Keratinocyte (primary cell): Measurements from ENCODE around the gene CLPSL2. TPM values are rescaled to one million over a fixed set of nuclear protein-coding genes. Genes with fewer than 3 reads are reported as not detected.

ENCODE experiments used
- DNase-seq: peaks from one replicate; pipeline ENCODE4 v3.0.0-alpha.2; 2011; ENCODE audit warnings: low read depth, missing footprints, low spot score
- FAIRE-seq: peaks from 2 replicates; lab custom pipeline; 2011; peaks lifted over from hg19 to GRCh38; lab: Jason Lieb, UNC
- H2AFZ ChIP-seq: 2 replicates; pipeline ENCODE4 v1.6.0; 2012; ENCODE audit warnings: low read length, control low read depth, inconsistent platforms; ENCODE audit not compliant: control insufficient read depth
- H3K27ac ChIP-seq: 2 replicates; pipeline ENCODE4 v1.5.1; 2011; ENCODE audit warnings: low read length; ENCODE audit not compliant: control insufficient read depth, insufficient read depth
- H3K27me3 ChIP-seq: 3 replicates; pipeline ENCODE4 v1.6.0; 2011; ENCODE audit warnings: low read length; ENCODE audit not compliant: control insufficient read depth, insufficient read depth; ENCODE audit errors: extremely low read depth
- H3K36me3 ChIP-seq, 2 experiments: 2 replicates in 1 of 2; 3 replicates in 1 of 2; pipeline ENCODE4 v1.5.1; 2011; ENCODE audit warnings: low read length in 2 of 2, mild to moderate bottlenecking in 1 of 2; ENCODE audit not compliant: control insufficient read depth in 2 of 2, insufficient read depth in 2 of 2; ENCODE audit errors: extremely low read depth in 1 of 2
- H3K4me1 ChIP-seq: 3 replicates; pipeline ENCODE4 v1.5.1; 2011; ENCODE audit warnings: low read length; ENCODE audit not compliant: control insufficient read depth, insufficient read depth; ENCODE audit errors: extremely low read depth
- H3K4me2 ChIP-seq: 3 replicates; pipeline ENCODE4 v1.6.0; 2011; ENCODE audit warnings: low read depth, low read length; ENCODE audit not compliant: control insufficient read depth, insufficient read depth; ENCODE audit errors: extremely low read depth
- H3K4me3 ChIP-seq, 3 experiments: fragments of 200-600 bp in 1 of 3; sonication (generic) in 1 of 3; 2 replicates in 2 of 3; 3 replicates in 1 of 3; pipeline ENCODE4 v1.5.1; 2011 to 2016; ENCODE audit warnings: low read length in 3 of 3, mild to moderate bottlenecking in 3 of 3, control low read depth in 2 of 3, inconsistent platforms in 1 of 3, low read depth in 1 of 3, mixed read lengths in 1 of 3, mixed run types in 1 of 3, moderate library complexity in 1 of 3; ENCODE audit not compliant: control insufficient read depth in 2 of 3, insufficient read depth in 2 of 3; ENCODE audit errors: extremely low read depth in 1 of 3
- H3K79me2 ChIP-seq: 2 replicates; pipeline ENCODE4 v1.6.0; 2012; ENCODE audit warnings: low read length; ENCODE audit not compliant: control insufficient read depth, insufficient read depth
- H3K9ac ChIP-seq: 3 replicates; pipeline ENCODE4 v1.6.0; 2011; ENCODE audit warnings: low read length; ENCODE audit not compliant: control insufficient read depth, insufficient read depth; ENCODE audit errors: extremely low read depth
- H3K9me1 ChIP-seq: 3 replicates; pipeline ENCODE4 v1.6.0; 2011; ENCODE audit warnings: low read length; ENCODE audit not compliant: control insufficient read depth, insufficient read depth; ENCODE audit errors: extremely low read depth
- H3K9me3 ChIP-seq: 2 replicates; pipeline ENCODE4 v1.5.1; 2012; ENCODE audit warnings: low read depth, low read length; ENCODE audit not compliant: control insufficient read depth
- H4K20me1 ChIP-seq: 3 replicates; pipeline ENCODE4 v1.6.0; 2011; ENCODE audit warnings: low read length; ENCODE audit not compliant: control insufficient read depth, insufficient read depth; ENCODE audit errors: extremely low read depth
- EZH2 ChIP-seq: IDR thresholded peaks from one replicate; pipeline ENCODE4 v1.6.1; 2012; ENCODE audit warnings: inconsistent platforms, mild to moderate bottlenecking, low read length, moderate library complexity
- dilution Hi-C: fragments of 300-500 bp; cut with MboI; formaldehyde crosslinking; loops from one replicate; pipeline ENCODE4 v1.7.0; 2020; ENCODE audit warnings: low sequenced_read_pairs; ENCODE audit not compliant: extremely low pct_ligation_motif_present
- polyA plus RNA-seq, 5 experiments: library from polyadenylated mRNA; depleted of rRNA in 3 of 5; stranded (reverse) in 3 of 5; stranded (forward) in 1 of 5; unstranded in 1 of 5; fragments of >200 nt; gene quantifications; 1 replicate in 1 of 5; 2 replicates in 3 of 5; 3 replicates in 1 of 5; pipeline versions ENCODE4 v1.2.1 to v1.2.3, GENCODE V29; 2011 to 2012; ENCODE audit warnings: missing spikeins in 2 of 5, low read depth in 1 of 5, low replicate concordance in 1 of 5
- TF ChIP-seq, protein P1 (sequence below), 3 experiments: IDR thresholded peaks in 1 of 3; conservative IDR thresholded peaks in 1 of 3; optimal IDR thresholded peaks in 1 of 3; 2 replicates in 2 of 3; 3 replicates in 1 of 3; pipeline versions ENCODE3 to v1.5.1; 2011; ENCODE audit warnings: low read length in 3 of 3, mild to moderate bottlenecking in 3 of 3, moderate library complexity in 2 of 3, control low read depth in 1 of 3, inconsistent platforms in 1 of 3; ENCODE audit not compliant: insufficient read depth in 2 of 3; ENCODE audit errors: extremely low read depth in 1 of 3

The CLPSL2 gene
- polyA plus RNA-seq, 1 donor (not counting 4 experiments of a cell fraction or from before 2014, with no cell fraction given) = not detected

GRCh38 chr6:35742842-35743241 lies 33.6 kb upstream of the CLPSL2 start:
- no peaks in the 10 kb centered on the region for H3K9me3 ChIP-seq
- H3K36me3 ChIP-seq = no peaks in the 10 kb centered on the region
- no peak overlapping the region for H3K27ac ChIP-seq
- DNase-seq = no peak
- no peaks in the 10 kb centered on the region for H3K4me1 ChIP-seq
- no peak overlapping the region for H3K9ac ChIP-seq
- H3K9me1 ChIP-seq = no peaks in the 10 kb centered on the region
- TF ChIP-seq EZH2 = no peak
- TF ChIP-seq, protein P1, sequence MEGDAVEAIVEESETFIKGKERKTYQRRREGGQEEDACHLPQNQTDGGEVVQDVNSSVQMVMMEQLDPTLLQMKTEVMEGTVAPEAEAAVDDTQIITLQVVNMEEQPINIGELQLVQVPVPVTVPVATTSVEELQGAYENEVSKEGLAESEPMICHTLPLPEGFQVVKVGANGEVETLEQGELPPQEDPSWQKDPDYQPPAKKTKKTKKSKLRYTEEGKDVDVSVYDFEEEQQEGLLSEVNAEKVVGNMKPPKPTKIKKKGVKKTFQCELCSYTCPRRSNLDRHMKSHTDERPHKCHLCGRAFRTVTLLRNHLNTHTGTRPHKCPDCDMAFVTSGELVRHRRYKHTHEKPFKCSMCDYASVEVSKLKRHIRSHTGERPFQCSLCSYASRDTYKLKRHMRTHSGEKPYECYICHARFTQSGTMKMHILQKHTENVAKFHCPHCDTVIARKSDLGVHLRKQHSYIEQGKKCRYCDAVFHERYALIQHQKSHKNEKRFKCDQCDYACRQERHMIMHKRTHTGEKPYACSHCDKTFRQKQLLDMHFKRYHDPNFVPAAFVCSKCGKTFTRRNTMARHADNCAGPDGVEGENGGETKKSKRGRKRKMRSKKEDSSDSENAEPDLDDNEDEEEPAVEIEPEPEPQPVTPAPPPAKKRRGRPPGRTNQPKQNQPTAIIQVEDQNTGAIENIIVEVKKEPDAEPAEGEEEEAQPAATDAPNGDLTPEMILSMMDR (optimal IDR thresholded peaks at IDR 0.05 in 1 of 3, IDR thresholded peaks at IDR 0.05 in 1 of 3, conservative IDR thresholded peaks at IDR 0.05 in 1 of 3; ENCODE audit: extremely low read depth in 1 of 3, insufficient read depth in 2 of 3, low read length in 3 of 3) = no peak
- no peak overlapping the region for H2AFZ ChIP-seq
- no peak overlapping the region for H3K4me3 ChIP-seq
- no peak overlapping the region for H3K4me2 ChIP-seq
- H3K79me2 ChIP-seq = no peaks in the 10 kb centered on the region
- FAIRE-seq = no peak
- H4K20me1 ChIP-seq = no peaks in the 10 kb centered on the region
- no peaks in the 10 kb centered on the region for H3K27me3 ChIP-seq
- dilution Hi-C loops = loop anchor here (25.0 kb wide), 1 partner anchor 181 kb away; no protein-coding TSS in a partner anchor

DNA sequence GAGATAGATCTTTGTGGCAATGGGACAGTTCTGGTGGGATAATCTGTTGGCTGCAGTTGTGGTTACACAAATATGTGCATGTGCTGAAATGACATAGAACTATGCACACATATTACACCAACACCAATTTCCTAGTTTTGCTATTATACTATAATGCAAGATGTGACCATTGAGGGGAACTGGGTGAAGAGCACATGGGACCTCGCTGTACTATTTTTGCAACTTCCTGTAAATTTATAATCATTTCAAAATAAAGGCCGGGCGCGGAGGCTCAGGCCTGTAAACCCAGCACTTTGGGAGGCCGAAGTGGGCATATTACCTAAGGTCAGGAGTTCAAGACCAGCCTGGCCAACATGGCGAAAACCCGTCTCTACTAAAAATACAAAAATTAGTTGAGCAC lies 30.9 kb upstream of the CLPSL2 start:
- Histone ChIP-seq H3K4me1 (no peaks in the 10 kb centered on the region), H2AFZ (no peak overlapping the region), H3K36me3 (no peaks in the 10 kb centered on the region), H3K9ac (no peak overlapping the region), H3K9me3 (no peaks in the 10 kb centered on the region), H3K4me3 (no peak overlapping the region), H3K27ac (no peak overlapping the region), H3K27me3 (no peaks in the 10 kb centered on the region), H3K9me1 (no peaks in the 10 kb centered on the region), H3K4me2 (no peak overlapping the region), H3K79me2 (no peaks in the 10 kb centered on the region), H4K20me1 (no peaks in the 10 kb centered on the region)
- DNase-seq (no peak), FAIRE-seq (no peak)
- no peak for TF ChIP-seq EZH2
- TF ChIP-seq, protein P1 (optimal IDR thresholded peaks at IDR 0.05 in 1 of 3, IDR thresholded peaks at IDR 0.05 in 1 of 3, conservative IDR thresholded peaks at IDR 0.05 in 1 of 3; ENCODE audit: extremely low read depth in 1 of 3, insufficient read depth in 2 of 3, low read length in 3 of 3) = no peak
- dilution Hi-C loops = loop anchor here (25.0 kb wide), 1 partner anchor 183 kb away; no protein-coding TSS in a partner anchor
